HepG2 (cell line): ENCODE data around the gene PACSIN1. TPM values are rescaled to one million over a fixed set of nuclear protein-coding genes. Genes with fewer than 3 reads are reported as not detected.

Experiments
- ATAC-seq: fragments of 200-7000 bp; cut with Tn5 transposase; 3 replicates; pipeline ENCODE4 v1.9.1; 2020; ENCODE audit warnings: mild to moderate bottlenecking, moderate library complexity
- BruUV-seq: library from RNA; stranded (reverse); fragments of 400-500 nt; replicated peaks from 2 replicates; lab custom pipeline; 2021; lab: Mats Ljungman, UMichigan
- CTCF ChIA-PET: fragments of 300-600 bp; formaldehyde crosslinking; extraction: SDS; loops from one replicate; lab custom pipeline; 2021; ENCODE audit warnings: low total read pairs, inconsistent platforms, low intra/inter-chr PET ratio; lab: Yijun Ruan, JAX
- POLR2A ChIA-PET: fragments of 350-600 bp; sonication (Branson Sonifier 250); formaldehyde crosslinking; loops from one replicate; lab custom pipeline; 2020; ENCODE audit warnings: antibody characterized with exemption, inconsistent platforms; lab: Yijun Ruan, JAX
- DNase-seq: peaks from one replicate; pipeline ENCODE4 v3.0.0-alpha.2; 2015; ENCODE audit warnings: low spot score
- FAIRE-seq: peaks from 3 replicates; lab custom pipeline; 2011; peaks lifted over from hg19 to GRCh38; lab: Jason Lieb, UNC
- H2AFZ ChIP-seq: one replicate; pipeline ENCODE4 v1.6.1; 2011; ENCODE audit warnings: low read length, inconsistent platforms
- H3K27ac ChIP-seq: fragments of 300-600 bp; 3 replicates; pipeline ENCODE4 v1.8.0; 2011; ENCODE audit warnings: mixed run types, mild to moderate bottlenecking, mixed read lengths, low read length, inconsistent platforms; ENCODE audit not compliant: insufficient read depth; ENCODE audit errors: extremely low read length
- H3K27me3 ChIP-seq, 2 experiments: fragments of 200-600 bp in 1 of 2; 2 replicates in 1 of 2; 3 replicates in 1 of 2; pipeline versions ENCODE4 v1.6.0 to v1.8.0; 2011; ENCODE audit warnings: low read length in 2 of 2, mild to moderate bottlenecking in 2 of 2, moderate library complexity in 2 of 2, inconsistent platforms in 1 of 2; ENCODE audit not compliant: insufficient read depth in 2 of 2, control insufficient read depth in 1 of 2
- H3K36me3 ChIP-seq, 2 experiments: fragments of 200-600 bp in 1 of 2; replicated peaks in 1 of 2; 2 replicates in 1 of 2; 3 replicates in 1 of 2; pipeline versions ENCODE4 v1.5.1 to v1.8.0; 2011; ENCODE audit warnings: low read length in 2 of 2, inconsistent platforms in 1 of 2; ENCODE audit not compliant: insufficient read depth in 2 of 2, control insufficient read depth in 1 of 2
- H3K4me1 ChIP-seq: 2 replicates; pipeline ENCODE4 v1.5.1; 2012; ENCODE audit warnings: low read length, inconsistent platforms; ENCODE audit not compliant: insufficient read depth
- H3K4me2 ChIP-seq: 2 replicates; pipeline ENCODE4 v1.6.0; 2011; ENCODE audit warnings: low read depth, low read length, inconsistent platforms
- H3K4me3 ChIP-seq, 3 experiments: fragments of 200-600 bp in 1 of 3; sonication (generic), shearing (Covaris generic) in 1 of 3; replicated peaks in 1 of 3; 2 replicates each; pipeline ENCODE4 v1.5.1; 2011 to 2016; ENCODE audit warnings: low read length in 3 of 3, inconsistent platforms in 2 of 3, low read depth in 2 of 3, mild to moderate bottlenecking in 2 of 3, control low read depth in 1 of 3, mixed read lengths in 1 of 3; ENCODE audit not compliant: insufficient read depth in 1 of 3
- H3K79me2 ChIP-seq: one replicate; pipeline ENCODE4 v1.6.1; 2011; ENCODE audit warnings: low read length, inconsistent platforms; ENCODE audit not compliant: insufficient read depth
- H3K9ac ChIP-seq: 2 replicates; pipeline ENCODE4 v1.6.0; 2011; ENCODE audit warnings: mild to moderate bottlenecking, low read depth, low read length, inconsistent platforms; ENCODE audit not compliant: insufficient read depth
- H3K9me3 ChIP-seq: 2 replicates; pipeline ENCODE4 v1.5.1; 2012; ENCODE audit warnings: mild to moderate bottlenecking, low read length
- H4K20me1 ChIP-seq: 2 replicates; pipeline ENCODE4 v1.6.0; 2011; ENCODE audit warnings: inconsistent platforms, mild to moderate bottlenecking, low read length, moderate library complexity; ENCODE audit not compliant: insufficient read depth
- ATRX ChIP-seq: sonication (generic); formaldehyde crosslinking; IDR thresholded peaks from 2 replicates; pipeline ENCODE4 v1.4.0; 2020; ENCODE audit warnings: missing genetic modification reagents, borderline replicate concordance
- CREM ChIP-seq, 2 experiments: sonication (generic) in 1 of 2; formaldehyde crosslinking in 1 of 2; IDR thresholded peaks; 2 replicates each; pipeline versions ENCODE4 v1.4.0 to v1.6.1; 2016 to 2020; ENCODE audit warnings: antibody characterized with exemption in 1 of 2, mild to moderate bottlenecking in 1 of 2, missing genetic modification reagents in 1 of 2
- ELF4 ChIP-seq: sonication (generic); formaldehyde crosslinking; IDR thresholded peaks from 2 replicates; pipeline ENCODE4 v1.5.0; 2020; ENCODE audit warnings: missing genetic modification reagents, mild to moderate bottlenecking, moderate library complexity, borderline replicate concordance
- KDM1A ChIP-seq: IDR thresholded peaks from 2 replicates; pipeline ENCODE4 v1.6.1; 2016; ENCODE audit warnings: missing compliant biosample characterization
- MEF2D ChIP-seq: sonication (generic); formaldehyde crosslinking; IDR thresholded peaks from 2 replicates; pipeline ENCODE4 v1.5.1; 2020; ENCODE audit warnings: mild to moderate bottlenecking, missing genetic modification reagents
- RFX1 ChIP-seq: fragments of 450-650 bp; IDR thresholded peaks from 2 replicates; pipeline ENCODE4 v1.6.1; 2017
- ZKSCAN8 ChIP-seq: IDR thresholded peaks from 2 replicates; pipeline ENCODE4 v1.6.1; 2016; ENCODE audit warnings: borderline replicate concordance, missing genetic modification reagents, missing compliant biosample characterization
- ZNF251 ChIP-seq: sonication (generic); formaldehyde crosslinking; IDR thresholded peaks from 2 replicates; pipeline ENCODE4 v1.9.0; 2021; ENCODE audit warnings: mild to moderate bottlenecking, missing genetic modification reagents
- ZNF264 ChIP-seq: sonication (generic); formaldehyde crosslinking; IDR thresholded peaks from 2 replicates; pipeline ENCODE4 v1.4.0; 2020; ENCODE audit warnings: missing genetic modification reagents
- ZNF605 ChIP-seq: sonication (generic); formaldehyde crosslinking; IDR thresholded peaks from 2 replicates; pipeline ENCODE4 v1.8.0; 2022; ENCODE audit warnings: mild to moderate bottlenecking, missing genetic modification reagents
- WGBS: methylation state at CpG from one replicate; pipeline ENCODE4 v1.1.6; 2017; ENCODE audit warnings: low lambda C conversion rate; 5-methylcytosine and 5-hydroxymethylcytosine counted together
- in situ Hi-C: cut with HindIII; loops from 2 replicates; pipeline ENCODE4 v1.10.0; 2017; ENCODE audit warnings: low pct_unique_long_range_greater_than_20kb; ENCODE audit not compliant: extremely low pct_ligation_motif_present
- intact Hi-C: fragments of 100-400 bp; cut with micrococcal nuclease; formaldehyde crosslinking; loops from one replicate; pipeline ENCODE4 v1.10.0; 2022; ENCODE audit not compliant: unreplicated experiment
- polyA plus RNA-seq, 8 experiments: library from polyadenylated mRNA; depleted of rRNA in 3 of 8; stranded (reverse) in 7 of 8; unstranded in 1 of 8; fragments of >200 nt; fragmentation: Illumina TruSeq in 4 of 8; extraction: Trizol in 4 of 8; gene quantifications; 2 replicates each; pipeline versions ENCODE4 v1.2.1 to v1.2.3, GENCODE V29; 2011 to 2016; ENCODE audit warnings: low read depth in 4 of 8, missing spikeins in 1 of 8, mixed read lengths in 1 of 8; ENCODE audit not compliant: insufficient read depth in 1 of 8
- total RNA-seq, 5 experiments: library from RNA; depleted of rRNA; stranded (reverse); fragments of >200 nt; fragmentation: Illumina TruSeq; extraction: Trizol; gene quantifications; 2 replicates each; pipeline ENCODE4 v1.2.3, GENCODE V29; 2016; ENCODE audit warnings: low read depth in 1 of 5
- TF ChIP-seq, protein P1 (sequence below): sonication (generic); formaldehyde crosslinking; IDR thresholded peaks from 2 replicates; pipeline ENCODE4 v1.4.0; 2020; ENCODE audit warnings: missing genetic modification reagents
- TF ChIP-seq, protein P2 (sequence below): sonication (generic); formaldehyde crosslinking; IDR thresholded peaks from 2 replicates; pipeline ENCODE4; 2020; ENCODE audit warnings: missing genetic modification reagents, mild to moderate bottlenecking, borderline replicate concordance

PACSIN1 gene
- total and polyA plus RNA-seq, 2 of the 13 experiments (the other 11 are each of a cell fraction or from before 2014, with no cell fraction given) = not detected

DNA sequence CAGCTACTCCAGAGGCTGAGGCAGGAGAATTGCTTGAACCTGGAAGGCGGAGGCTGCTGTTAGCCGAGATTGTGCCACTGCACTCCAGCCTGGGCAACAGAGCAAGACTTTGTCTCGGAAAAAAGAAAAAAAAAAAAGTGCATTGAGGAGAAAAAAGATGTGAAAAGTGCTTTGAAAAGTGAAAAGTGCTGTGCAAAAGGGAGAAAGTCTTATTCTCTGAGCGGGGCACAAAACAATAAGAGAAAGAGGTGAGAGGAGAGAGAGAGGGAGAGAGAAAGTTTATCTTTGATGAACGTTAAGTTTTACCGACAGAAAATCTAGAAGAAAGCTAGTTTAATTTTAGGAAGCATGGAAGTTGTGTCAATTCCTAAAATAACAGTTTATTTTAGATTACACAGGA lies 3.9 kb upstream of the PACSIN1 start:
- no peaks in the 10 kb centered on the region for H3K9me3 ChIP-seq
- peaks cover 8 to 28% of the 10 kb centered on the region in 2 experiments; a peak in 4 of 5 replicates for H3K27me3 ChIP-seq
- BruUV-seq = no TSS peak
- ChIA-PET POLR2A (interaction anchor here (1.0 to 1.3 kb wide), 3 partner anchors 14 to 147 kb away, joined by 3 read pairs; partner anchors contain the start of gene RPS10), CTCF (interaction anchor here (1.4 kb wide), 1 partner anchor 148 kb away, joined by 3 read pairs; no protein-coding TSS in a partner anchor)
- no peak overlapping the region for H2AFZ ChIP-seq
- no peak overlapping the region for H3K27ac ChIP-seq
- H3K4me2 ChIP-seq = peak overlapping the region; percentile 67
- no peak for FAIRE-seq
- peaks cover 53% of the 10 kb centered on the region for H3K4me1 ChIP-seq
- no peaks in the 10 kb centered on the region for H3K79me2 ChIP-seq
- H3K9ac ChIP-seq = no peak overlapping the region
- 34% methylated on average over 6 of the region's 6 CpGs for WGBS
- peaks cover 2% of the 10 kb centered on the region; the same call in 1 of the 2 replicates for H4K20me1 ChIP-seq
- no peak for DNase-seq
- TF ChIP-seq MEF2D (no peak), ZNF605 (CRISPR knock-in tag) (no peak), RFX1 (no peak), ATRX (CRISPR knock-in tag) (no peak), KDM1A (CRISPR knock-in tag) (no peak), ELF4 (no peak), ZNF251 (CRISPR knock-in tag) (no peak), CREM (IDR thresholded peaks at IDR 0.05) (no peak), CREM (CRISPR knock-in tag; IDR thresholded peaks at IDR 0.05) (no peak), ZNF264 (CRISPR knock-in tag) (no peak), ZKSCAN8 (CRISPR knock-in tag) (no peak)
- TF ChIP-seq, protein P1, sequence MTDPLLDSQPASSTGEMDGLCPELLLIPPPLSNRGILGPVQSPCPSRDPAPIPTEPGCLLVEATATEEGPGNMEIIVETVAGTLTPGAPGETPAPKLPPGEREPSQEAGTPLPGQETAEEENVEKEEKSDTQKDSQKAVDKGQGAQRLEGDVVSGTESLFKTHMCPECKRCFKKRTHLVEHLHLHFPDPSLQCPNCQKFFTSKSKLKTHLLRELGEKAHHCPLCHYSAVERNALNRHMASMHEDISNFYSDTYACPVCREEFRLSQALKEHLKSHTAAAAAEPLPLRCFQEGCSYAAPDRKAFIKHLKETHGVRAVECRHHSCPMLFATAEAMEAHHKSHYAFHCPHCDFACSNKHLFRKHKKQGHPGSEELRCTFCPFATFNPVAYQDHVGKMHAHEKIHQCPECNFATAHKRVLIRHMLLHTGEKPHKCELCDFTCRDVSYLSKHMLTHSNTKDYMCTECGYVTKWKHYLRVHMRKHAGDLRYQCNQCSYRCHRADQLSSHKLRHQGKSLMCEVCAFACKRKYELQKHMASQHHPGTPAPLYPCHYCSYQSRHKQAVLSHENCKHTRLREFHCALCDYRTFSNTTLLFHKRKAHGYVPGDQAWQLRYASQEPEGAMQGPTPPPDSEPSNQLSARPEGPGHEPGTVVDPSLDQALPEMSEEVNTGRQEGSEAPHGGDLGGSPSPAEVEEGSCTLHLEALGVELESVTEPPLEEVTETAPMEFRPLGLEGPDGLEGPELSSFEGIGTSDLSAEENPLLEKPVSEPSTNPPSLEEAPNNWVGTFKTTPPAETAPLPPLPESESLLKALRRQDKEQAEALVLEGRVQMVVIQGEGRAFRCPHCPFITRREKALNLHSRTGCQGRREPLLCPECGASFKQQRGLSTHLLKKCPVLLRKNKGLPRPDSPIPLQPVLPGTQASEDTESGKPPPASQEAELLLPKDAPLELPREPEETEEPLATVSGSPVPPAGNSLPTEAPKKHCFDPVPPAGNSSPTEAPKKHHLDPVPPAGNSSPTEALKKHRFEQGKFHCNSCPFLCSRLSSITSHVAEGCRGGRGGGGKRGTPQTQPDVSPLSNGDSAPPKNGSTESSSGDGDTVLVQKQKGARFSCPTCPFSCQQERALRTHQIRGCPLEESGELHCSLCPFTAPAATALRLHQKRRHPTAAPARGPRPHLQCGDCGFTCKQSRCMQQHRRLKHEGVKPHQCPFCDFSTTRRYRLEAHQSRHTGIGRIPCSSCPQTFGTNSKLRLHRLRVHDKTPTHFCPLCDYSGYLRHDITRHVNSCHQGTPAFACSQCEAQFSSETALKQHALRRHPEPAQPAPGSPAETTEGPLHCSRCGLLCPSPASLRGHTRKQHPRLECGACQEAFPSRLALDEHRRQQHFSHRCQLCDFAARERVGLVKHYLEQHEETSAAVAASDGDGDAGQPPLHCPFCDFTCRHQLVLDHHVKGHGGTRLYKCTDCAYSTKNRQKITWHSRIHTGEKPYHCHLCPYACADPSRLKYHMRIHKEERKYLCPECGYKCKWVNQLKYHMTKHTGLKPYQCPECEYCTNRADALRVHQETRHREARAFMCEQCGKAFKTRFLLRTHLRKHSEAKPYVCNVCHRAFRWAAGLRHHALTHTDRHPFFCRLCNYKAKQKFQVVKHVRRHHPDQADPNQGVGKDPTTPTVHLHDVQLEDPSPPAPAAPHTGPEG (CRISPR knock-in tag) = no peak
- TF ChIP-seq, protein P2, sequence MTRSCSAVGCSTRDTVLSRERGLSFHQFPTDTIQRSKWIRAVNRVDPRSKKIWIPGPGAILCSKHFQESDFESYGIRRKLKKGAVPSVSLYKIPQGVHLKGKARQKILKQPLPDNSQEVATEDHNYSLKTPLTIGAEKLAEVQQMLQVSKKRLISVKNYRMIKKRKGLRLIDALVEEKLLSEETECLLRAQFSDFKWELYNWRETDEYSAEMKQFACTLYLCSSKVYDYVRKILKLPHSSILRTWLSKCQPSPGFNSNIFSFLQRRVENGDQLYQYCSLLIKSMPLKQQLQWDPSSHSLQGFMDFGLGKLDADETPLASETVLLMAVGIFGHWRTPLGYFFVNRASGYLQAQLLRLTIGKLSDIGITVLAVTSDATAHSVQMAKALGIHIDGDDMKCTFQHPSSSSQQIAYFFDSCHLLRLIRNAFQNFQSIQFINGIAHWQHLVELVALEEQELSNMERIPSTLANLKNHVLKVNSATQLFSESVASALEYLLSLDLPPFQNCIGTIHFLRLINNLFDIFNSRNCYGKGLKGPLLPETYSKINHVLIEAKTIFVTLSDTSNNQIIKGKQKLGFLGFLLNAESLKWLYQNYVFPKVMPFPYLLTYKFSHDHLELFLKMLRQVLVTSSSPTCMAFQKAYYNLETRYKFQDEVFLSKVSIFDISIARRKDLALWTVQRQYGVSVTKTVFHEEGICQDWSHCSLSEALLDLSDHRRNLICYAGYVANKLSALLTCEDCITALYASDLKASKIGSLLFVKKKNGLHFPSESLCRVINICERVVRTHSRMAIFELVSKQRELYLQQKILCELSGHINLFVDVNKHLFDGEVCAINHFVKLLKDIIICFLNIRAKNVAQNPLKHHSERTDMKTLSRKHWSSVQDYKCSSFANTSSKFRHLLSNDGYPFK = no peak
- in situ Hi-C loops (loop anchor here (10.0 kb wide), 1 partner anchor 143 kb away; no protein-coding TSS in a partner anchor), intact Hi-C loops (loop anchor here (2.0 kb wide), 1 partner anchor 63 kb away; no protein-coding TSS in a partner anchor)
- no peak overlapping the region for H3K4me3 ChIP-seq
- ATAC-seq = no peak
- H3K36me3 ChIP-seq = no peaks in the 10 kb centered on the region
